Lung (tissue), 12 donors: ENCODE data around the gene TCEANC2. TPM values are rescaled to one million over a fixed set of nuclear protein-coding genes. Genes with fewer than 3 reads are reported as not detected.

Source experiments
- ATAC-seq: fragments of 200-7000 bp; cut with Tn5 transposase; one replicate; pipeline ENCODE4 v1.9.1; 2020; ENCODE audit warnings: moderate number of reproducible peaks; ENCODE audit not compliant: insufficient read depth, low FRiP score
- DNase-seq, 3 donors: peaks; one replicate each; pipeline ENCODE4 v3.0.0-alpha.2; 2013 to 2017
- H3K27ac ChIP-seq, 2 donors: one replicate each; pipeline ENCODE4 v1.5.1; 2013; ENCODE audit warnings: mild to moderate bottlenecking in 2 of 2, moderate library complexity in 2 of 2, control low read depth in 1 of 2, inconsistent platforms in 1 of 2, low read depth in 1 of 2, low read length in 1 of 2
- H3K27me3 ChIP-seq, 3 donors: one replicate each; pipeline ENCODE4 v1.5.1; 2013; ENCODE audit warnings: low read length in 2 of 3; ENCODE audit not compliant: control insufficient read depth in 3 of 3, insufficient read depth in 3 of 3
- H3K36me3 ChIP-seq, 4 donors: one replicate each; pipeline ENCODE4 v1.5.1; 2013; ENCODE audit warnings: low read length in 4 of 4, mild to moderate bottlenecking in 1 of 4, moderate library complexity in 1 of 4; ENCODE audit not compliant: control insufficient read depth in 4 of 4, insufficient read depth in 4 of 4
- H3K4me1 ChIP-seq, 5 donors: one replicate each; pipeline ENCODE4 v1.5.1; 2013; ENCODE audit warnings: low read length in 5 of 5, mild to moderate bottlenecking in 2 of 5, moderate library complexity in 1 of 5; ENCODE audit not compliant: control insufficient read depth in 5 of 5, insufficient read depth in 5 of 5
- H3K4me3 ChIP-seq: one replicate; pipeline ENCODE4 v1.5.1; 2013; ENCODE audit warnings: mild to moderate bottlenecking, control low read depth, moderate library complexity
- H3K9ac ChIP-seq, 2 donors: one replicate each; pipeline ENCODE4 v1.5.1; 2013; ENCODE audit warnings: low read length in 2 of 2, control low read depth in 1 of 2; ENCODE audit not compliant: insufficient read depth in 1 of 2
- H3K9me3 ChIP-seq, 4 donors: one replicate each; pipeline ENCODE4 v1.5.1; 2013; ENCODE audit warnings: low read length in 3 of 4, mild to moderate bottlenecking in 1 of 4, moderate library complexity in 1 of 4; ENCODE audit not compliant: control insufficient read depth in 4 of 4, insufficient read depth in 3 of 4
- WGBS, 2 donors: extraction: QIAGEN DNeasy Blood & Tissue Kit; methylation state at CpG; one replicate each; pipeline ENCODE4 v1.1.7; 2013; 5-methylcytosine and 5-hydroxymethylcytosine counted together
- polyA plus RNA-seq, 2 donors: library from polyadenylated mRNA; stranded (reverse); fragments of 200-250 nt; gene quantifications; one replicate each; pipeline ENCODE4 v1.2.1, GENCODE V29; 2013
- total RNA-seq, 2 donors: library from RNA; depleted of rRNA in 1 of 2; stranded (reverse); fragments of >200 nt in 1 of 2; gene quantifications; one replicate each; pipeline ENCODE4 v1.2.1, GENCODE V29; 2014 to 2021
- TF ChIP-seq, protein P1 (sequence below): IDR thresholded peaks from 2 replicates; pipeline ENCODE4 v1.5.1; 2012; ENCODE audit warnings: mild to moderate bottlenecking; ENCODE audit errors: control extremely low read depth, extremely low read depth
- donor health status: control.
- donor health status: control.
- donor health status: Bipolar disorder and iron deficiency.
- donor health status: healthy.
- donor health status: DM: yes; HTN: yes; CAD: no.

Gene TCEANC2
- total and polyA plus RNA-seq, 4 donors = 1.7 to 5.3 (median 3.6) TPM

- no peak for DNase-seq
- no peak for ATAC-seq
- Histone ChIP-seq H3K4me3 (no peak overlapping the region), H3K27me3 (no peaks in the 10 kb centered on the region), H3K27ac (no peak overlapping the region), H3K36me3 (peaks cover 0 to 2% (median 0%) of the 10 kb centered on the region in 4 donors), H3K9me3 (no peaks in the 10 kb centered on the region), H3K4me1 (peaks cover 0 to 1% (median 0%) of the 10 kb centered on the region in 5 donors), H3K9ac (no peak overlapping the region)
- 77 to 82% methylated on average over 5 of the region's 5 CpGs for WGBS, 2 donors
- TF ChIP-seq, protein P1, sequence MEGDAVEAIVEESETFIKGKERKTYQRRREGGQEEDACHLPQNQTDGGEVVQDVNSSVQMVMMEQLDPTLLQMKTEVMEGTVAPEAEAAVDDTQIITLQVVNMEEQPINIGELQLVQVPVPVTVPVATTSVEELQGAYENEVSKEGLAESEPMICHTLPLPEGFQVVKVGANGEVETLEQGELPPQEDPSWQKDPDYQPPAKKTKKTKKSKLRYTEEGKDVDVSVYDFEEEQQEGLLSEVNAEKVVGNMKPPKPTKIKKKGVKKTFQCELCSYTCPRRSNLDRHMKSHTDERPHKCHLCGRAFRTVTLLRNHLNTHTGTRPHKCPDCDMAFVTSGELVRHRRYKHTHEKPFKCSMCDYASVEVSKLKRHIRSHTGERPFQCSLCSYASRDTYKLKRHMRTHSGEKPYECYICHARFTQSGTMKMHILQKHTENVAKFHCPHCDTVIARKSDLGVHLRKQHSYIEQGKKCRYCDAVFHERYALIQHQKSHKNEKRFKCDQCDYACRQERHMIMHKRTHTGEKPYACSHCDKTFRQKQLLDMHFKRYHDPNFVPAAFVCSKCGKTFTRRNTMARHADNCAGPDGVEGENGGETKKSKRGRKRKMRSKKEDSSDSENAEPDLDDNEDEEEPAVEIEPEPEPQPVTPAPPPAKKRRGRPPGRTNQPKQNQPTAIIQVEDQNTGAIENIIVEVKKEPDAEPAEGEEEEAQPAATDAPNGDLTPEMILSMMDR = no peak
Observed at GRCh38 chr1:54064299-54064698, 10.9 kb downstream of the TCEANC2 start.

GRCh38 chr1:54069791-54070170 lies 16.4 kb downstream of the TCEANC2 start:
- Histone ChIP-seq H3K27ac (no peak overlapping the region), H3K4me3 (no peak overlapping the region), H3K27me3 (no peaks in the 10 kb centered on the region), H3K9ac (no peak overlapping the region), H3K4me1 (peaks cover 0 to 8% (median 0%) of the 10 kb centered on the region in 5 donors), H3K36me3 (peaks cover 0 to 3% (median 0%) of the 10 kb centered on the region in 4 donors), H3K9me3 (no peaks in the 10 kb centered on the region)
- TF ChIP-seq, protein P1 = no peak
- DNase-seq (no peak), ATAC-seq (no peak)
- WGBS, 2 donors = 70 to 78% methylated on average over 1 of the region's 1 CpG

DNA sequence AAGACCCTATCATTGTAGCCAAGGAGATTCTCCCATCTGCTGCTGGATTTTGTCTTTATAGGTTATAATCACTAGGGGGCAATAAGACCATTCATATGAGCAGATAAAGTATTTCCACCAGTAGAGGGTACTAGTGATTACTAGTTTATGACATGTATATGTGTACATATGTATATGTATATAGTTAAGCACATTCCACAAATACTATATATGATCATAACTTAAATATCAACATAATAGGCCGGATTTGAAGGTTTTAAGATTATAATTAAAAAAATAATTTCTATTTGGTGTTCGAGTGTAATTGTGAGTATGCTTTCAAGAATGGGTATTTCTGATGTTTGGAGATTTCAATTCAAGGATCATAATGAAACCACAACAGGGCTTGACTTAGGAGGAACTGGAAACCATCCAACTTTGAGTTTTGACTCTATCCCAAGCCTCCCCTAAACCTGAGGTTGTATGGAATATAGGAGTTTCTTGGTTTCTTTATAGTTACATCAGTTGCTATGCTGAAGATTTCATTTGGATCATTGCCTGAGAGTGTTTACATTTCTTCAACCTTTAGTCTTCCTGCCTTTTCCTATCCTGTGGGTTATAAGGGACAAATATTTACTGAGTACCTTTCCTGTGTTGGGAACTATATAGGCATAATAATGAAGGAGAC lies 16.9 kb downstream of the TCEANC2 start:
- H3K27me3 ChIP-seq = no peaks in the 10 kb centered on the region
- TF ChIP-seq, protein P1 = peak; percentile 93
- ATAC-seq = peak; percentile 66
- H3K4me3 ChIP-seq = no peak overlapping the region
- WGBS, 2 donors = 2 to 4% methylated on average over 2 of the region's 2 CpGs
- H3K27ac ChIP-seq = no peak overlapping the region
- H3K36me3 ChIP-seq = peaks cover 0 to 3% (median 0%) of the 10 kb centered on the region in 4 donors
- H3K9me3 ChIP-seq = no peaks in the 10 kb centered on the region
- no peak overlapping the region for H3K9ac ChIP-seq
- peak in 2 of 3 donors; percentile 83 to 84 for DNase-seq
- peaks cover 0 to 8% (median 0%) of the 10 kb centered on the region in 5 donors for H3K4me1 ChIP-seq

- H3K9ac ChIP-seq = no peak overlapping the region
- H3K9me3 ChIP-seq = no peaks in the 10 kb centered on the region
- H3K36me3 ChIP-seq = no peaks in the 10 kb centered on the region
- H3K4me1 ChIP-seq = peaks cover 0 to 7% (median 0%) of the 10 kb centered on the region in 5 donors
- TF ChIP-seq, protein P1 = no peak
- no peaks in the 10 kb centered on the region for H3K27me3 ChIP-seq
- no peak overlapping the region for H3K4me3 ChIP-seq
- ATAC-seq (no peak), DNase-seq (no peak)
- H3K27ac ChIP-seq = no peak overlapping the region
Observed at GRCh38 chr1:54077359-54077758, 24.0 kb downstream of the TCEANC2 start.
